WTC11 (cell line): ENCODE measurements around the gene GART. TPM values are rescaled to one million over a fixed set of nuclear protein-coding genes. Genes with fewer than 3 reads are reported as not detected.

ENCODE experiments used
- ATAC-seq: fragments of 200-7000 bp; cut with Tn5 transposase; 2 replicates; pipeline ENCODE4 v1.10.0; 2021; ENCODE audit warnings: mild to moderate bottlenecking, moderate library complexity
- CTCF ChIA-PET: fragments of 300-600 bp; sonication (Branson Sonifier 250); formaldehyde crosslinking; loops from one replicate; lab custom pipeline; 2021; ENCODE audit warnings: antibody characterized with exemption; lab: Charles Lee
- POLR2A ChIA-PET: fragments of 350-600 bp; sonication (Branson Sonifier 250); formaldehyde crosslinking; loops from one replicate; lab custom pipeline; 2021; ENCODE audit warnings: antibody characterized with exemption; lab: Charles Lee
- DNase-seq: peaks from one replicate; pipeline ENCODE4 v3.0.0; 2021; ENCODE audit warnings: low spot score
- H3K27ac Mint-ChIP-seq: 2 replicates; pipeline ENCODE4 v1.8.0; 2021; ENCODE audit warnings: mixed read lengths
- H3K27me3 Mint-ChIP-seq: 2 replicates; pipeline ENCODE4 v1.8.0; 2021; ENCODE audit warnings: low read depth, mild to moderate bottlenecking, moderate library complexity, mixed read lengths
- H3K36me3 Mint-ChIP-seq: 2 replicates; pipeline ENCODE4 v1.8.0; 2021; ENCODE audit warnings: mixed read lengths
- H3K4me1 Mint-ChIP-seq: 2 replicates; pipeline ENCODE4 v1.8.0; 2022; ENCODE audit warnings: mixed read lengths
- H3K4me3 Mint-ChIP-seq: 2 replicates; pipeline ENCODE4 v1.8.0; 2021; ENCODE audit warnings: mild to moderate bottlenecking, moderate library complexity, mixed read lengths
- H3K9me3 Mint-ChIP-seq: 2 replicates; pipeline ENCODE4 v1.8.0; 2021; ENCODE audit warnings: mixed read lengths
- ESRRA ChIP-seq: sonication (generic); formaldehyde crosslinking; IDR thresholded peaks from 2 replicates; pipeline ENCODE4 v1.8.1; 2022; ENCODE audit warnings: mild to moderate bottlenecking, missing genetic modification reagents, borderline replicate concordance
- JUN ChIP-seq: sonication (generic); formaldehyde crosslinking; IDR thresholded peaks from 2 replicates; pipeline ENCODE4 v1.8.0; 2023; ENCODE audit warnings: mild to moderate bottlenecking, missing genetic modification reagents
- MXD4 ChIP-seq: fragments of 250-450 bp; sonication (Bioruptor Pico); IDR thresholded peaks from 2 replicates; pipeline ENCODE4 v1.8.0; 2021; ENCODE audit warnings: mild to moderate bottlenecking, moderate library complexity, borderline replicate concordance
- MYBL2 ChIP-seq: sonication (generic); formaldehyde crosslinking; IDR thresholded peaks from 2 replicates; pipeline ENCODE4 v1.8.1; 2023; ENCODE audit warnings: mild to moderate bottlenecking, moderate library complexity, missing genetic modification reagents
- NFE2L1 ChIP-seq: sonication (generic); formaldehyde crosslinking; IDR thresholded peaks from 2 replicates; pipeline ENCODE4 v1.8.1; 2023; ENCODE audit warnings: missing genetic modification reagents
- RORB ChIP-seq: fragments of 250-450 bp; sonication (Bioruptor Pico); IDR thresholded peaks from 2 replicates; pipeline ENCODE4 v1.9.0; 2021; ENCODE audit warnings: mild to moderate bottlenecking
- SMAD4 ChIP-seq: sonication (generic); formaldehyde crosslinking; IDR thresholded peaks from 2 replicates; pipeline ENCODE4 v1.8.0; 2022; ENCODE audit warnings: mild to moderate bottlenecking, missing genetic modification reagents
- TCF7 ChIP-seq: sonication (generic); formaldehyde crosslinking; IDR thresholded peaks from 2 replicates; pipeline ENCODE4 v1.8.0; 2022; ENCODE audit warnings: mild to moderate bottlenecking, low read depth, missing genetic modification reagents, moderate library complexity
- ZBTB21 ChIP-seq: sonication (generic); formaldehyde crosslinking; IDR thresholded peaks from 2 replicates; pipeline ENCODE4 v1.8.1; 2023; ENCODE audit warnings: mild to moderate bottlenecking, missing genetic modification reagents, borderline replicate concordance
- total RNA-seq: library from RNA; stranded (reverse); gene quantifications from 3 replicates; pipeline ENCODE4 v1.2.3, GENCODE V29; 2021
- TF ChIP-seq, protein P1 (sequence below): sonication (generic); formaldehyde crosslinking; IDR thresholded peaks from 2 replicates; pipeline ENCODE4 v1.8.0; 2023; ENCODE audit warnings: missing genetic modification reagents, mild to moderate bottlenecking, borderline replicate concordance
- TF ChIP-seq, protein P2 (sequence below): sonication (generic); formaldehyde crosslinking; IDR thresholded peaks from 2 replicates; pipeline ENCODE4 v1.8.1; 2023; ENCODE audit warnings: mild to moderate bottlenecking, missing genetic modification reagents, moderate library complexity
- TF ChIP-seq, protein P3 (sequence below): sonication (generic); formaldehyde crosslinking; IDR thresholded peaks from 2 replicates; pipeline ENCODE4 v1.8.1; 2022; ENCODE audit warnings: missing genetic modification reagents, borderline replicate concordance
- TF ChIP-seq, protein P4 (sequence below): fragments of 250-450 bp; sonication (Bioruptor Pico); IDR thresholded peaks from 2 replicates; pipeline ENCODE4 v1.8.0; 2021; ENCODE audit warnings: mild to moderate bottlenecking
- TF ChIP-seq, protein P5 (sequence below): fragments of 250-450 bp; sonication (Bioruptor Pico); IDR thresholded peaks from 2 replicates; pipeline ENCODE4 v1.9.0; 2021; ENCODE audit warnings: moderate library complexity, mild to moderate bottlenecking, inconsistent platforms, borderline replicate concordance
- TF ChIP-seq, protein P6 (sequence below): sonication (generic); formaldehyde crosslinking; IDR thresholded peaks from 2 replicates; pipeline ENCODE4 v1.8.0; 2023; ENCODE audit warnings: missing genetic modification reagents
- TF ChIP-seq, protein P7 (sequence below): fragments of 250-450 bp; sonication (Bioruptor Pico); IDR thresholded peaks from 2 replicates; pipeline ENCODE4 v1.9.0; 2021; ENCODE audit warnings: mild to moderate bottlenecking, borderline replicate concordance
- TF ChIP-seq, protein P8 (sequence below): sonication (generic); formaldehyde crosslinking; IDR thresholded peaks from 2 replicates; pipeline ENCODE4 v1.8.1; 2022; ENCODE audit warnings: low read depth, missing genetic modification reagents, borderline replicate concordance
- TF ChIP-seq, protein P9 (sequence below): sonication (generic); formaldehyde crosslinking; IDR thresholded peaks from 2 replicates; pipeline ENCODE4 v1.8.1; 2022; ENCODE audit warnings: low read depth, mild to moderate bottlenecking, moderate library complexity, missing genetic modification reagents, borderline replicate concordance
- TF ChIP-seq, protein P10 (sequence below): sonication (generic); formaldehyde crosslinking; IDR thresholded peaks from 2 replicates; pipeline ENCODE4 v1.8.0; 2022; ENCODE audit warnings: mild to moderate bottlenecking, missing genetic modification reagents

Gene GART
- total RNA-seq, 1 experiment from 2014 or later, result 223 TPM

DNA sequence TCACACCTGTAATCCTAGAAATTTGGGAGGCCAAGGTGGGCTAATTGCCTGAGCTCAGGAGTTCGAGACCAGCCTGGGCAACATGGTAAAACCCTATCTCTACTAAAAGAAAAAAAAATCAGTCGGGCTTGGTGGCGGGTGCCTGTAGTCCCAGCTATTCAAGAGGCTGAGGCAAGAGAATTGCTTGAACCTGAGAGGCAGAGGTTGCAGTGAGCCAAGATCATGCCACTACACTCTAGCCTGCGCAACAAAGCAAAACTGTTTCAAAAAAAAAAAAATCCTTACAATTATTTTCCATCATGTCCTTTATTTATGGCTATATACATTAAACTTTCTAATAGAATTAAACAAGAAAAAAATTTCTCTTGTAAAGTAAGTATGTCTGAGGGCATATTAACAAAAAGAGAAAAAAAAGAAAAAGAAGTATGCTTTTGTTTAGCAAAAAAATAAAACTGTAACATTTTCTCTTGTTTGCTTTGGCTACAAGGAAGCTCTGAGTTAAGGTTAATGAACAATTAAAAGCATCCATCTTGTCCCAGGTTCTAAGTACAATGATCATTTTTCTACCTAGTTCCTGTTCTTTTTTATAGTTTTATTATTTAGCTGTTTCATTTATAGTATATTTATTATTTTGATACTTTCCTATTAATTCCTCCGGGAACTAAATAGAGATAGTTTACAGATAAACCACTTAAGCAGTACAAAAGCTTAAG, 80.2 kb downstream of the GART start:
- ChIA-PET POLR2A (no interaction called here), CTCF (interaction anchor here (0.9 to 1.1 kb wide), 2 partner anchors 18 to 127 kb away, joined by 3 to 4 read pairs; partner anchors contain the start of genes DONSON and TMEM50B)
- DNase-seq, result no peak
- Mint-ChIP-seq H3K9me3 (no peaks in the 10 kb centered on the region), H3K4me1 (peaks cover 7% of the 10 kb centered on the region), H3K36me3 (0 out of 2 replicates have a peak, but pooled peaks cover 2% of the 10 kb centered on the region), H3K27ac (no peak overlapping the region), H3K4me3 (no peak overlapping the region), H3K27me3 (no peaks in the 10 kb centered on the region)
- no peak for ATAC-seq
- TF ChIP-seq, protein P1, sequence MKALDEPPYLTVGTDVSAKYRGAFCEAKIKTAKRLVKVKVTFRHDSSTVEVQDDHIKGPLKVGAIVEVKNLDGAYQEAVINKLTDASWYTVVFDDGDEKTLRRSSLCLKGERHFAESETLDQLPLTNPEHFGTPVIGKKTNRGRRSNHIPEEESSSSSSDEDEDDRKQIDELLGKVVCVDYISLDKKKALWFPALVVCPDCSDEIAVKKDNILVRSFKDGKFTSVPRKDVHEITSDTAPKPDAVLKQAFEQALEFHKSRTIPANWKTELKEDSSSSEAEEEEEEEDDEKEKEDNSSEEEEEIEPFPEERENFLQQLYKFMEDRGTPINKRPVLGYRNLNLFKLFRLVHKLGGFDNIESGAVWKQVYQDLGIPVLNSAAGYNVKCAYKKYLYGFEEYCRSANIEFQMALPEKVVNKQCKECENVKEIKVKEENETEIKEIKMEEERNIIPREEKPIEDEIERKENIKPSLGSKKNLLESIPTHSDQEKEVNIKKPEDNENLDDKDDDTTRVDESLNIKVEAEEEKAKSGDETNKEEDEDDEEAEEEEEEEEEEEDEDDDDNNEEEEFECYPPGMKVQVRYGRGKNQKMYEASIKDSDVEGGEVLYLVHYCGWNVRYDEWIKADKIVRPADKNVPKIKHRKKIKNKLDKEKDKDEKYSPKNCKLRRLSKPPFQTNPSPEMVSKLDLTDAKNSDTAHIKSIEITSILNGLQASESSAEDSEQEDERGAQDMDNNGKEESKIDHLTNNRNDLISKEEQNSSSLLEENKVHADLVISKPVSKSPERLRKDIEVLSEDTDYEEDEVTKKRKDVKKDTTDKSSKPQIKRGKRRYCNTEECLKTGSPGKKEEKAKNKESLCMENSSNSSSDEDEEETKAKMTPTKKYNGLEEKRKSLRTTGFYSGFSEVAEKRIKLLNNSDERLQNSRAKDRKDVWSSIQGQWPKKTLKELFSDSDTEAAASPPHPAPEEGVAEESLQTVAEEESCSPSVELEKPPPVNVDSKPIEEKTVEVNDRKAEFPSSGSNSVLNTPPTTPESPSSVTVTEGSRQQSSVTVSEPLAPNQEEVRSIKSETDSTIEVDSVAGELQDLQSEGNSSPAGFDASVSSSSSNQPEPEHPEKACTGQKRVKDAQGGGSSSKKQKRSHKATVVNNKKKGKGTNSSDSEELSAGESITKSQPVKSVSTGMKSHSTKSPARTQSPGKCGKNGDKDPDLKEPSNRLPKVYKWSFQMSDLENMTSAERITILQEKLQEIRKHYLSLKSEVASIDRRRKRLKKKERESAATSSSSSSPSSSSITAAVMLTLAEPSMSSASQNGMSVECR (CRISPR knock-in tag), result no peak
- TF ChIP-seq ZBTB21 (no peak), SMAD4 (CRISPR knock-in tag) (no peak), JUN (no peak), MXD4 (CRISPR knock-in tag) (no peak), ESRRA (CRISPR knock-in tag) (no peak), TCF7 (CRISPR knock-in tag) (no peak), NFE2L1 (CRISPR knock-in tag) (no peak), MYBL2 (CRISPR knock-in tag) (no peak), RORB (CRISPR knock-in tag) (no peak)
- TF ChIP-seq, protein P2, sequence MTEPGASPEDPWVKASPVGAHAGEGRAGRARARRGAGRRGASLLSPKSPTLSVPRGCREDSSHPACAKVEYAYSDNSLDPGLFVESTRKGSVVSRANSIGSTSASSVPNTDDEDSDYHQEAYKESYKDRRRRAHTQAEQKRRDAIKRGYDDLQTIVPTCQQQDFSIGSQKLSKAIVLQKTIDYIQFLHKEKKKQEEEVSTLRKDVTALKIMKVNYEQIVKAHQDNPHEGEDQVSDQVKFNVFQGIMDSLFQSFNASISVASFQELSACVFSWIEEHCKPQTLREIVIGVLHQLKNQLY, result no peak
- TF ChIP-seq, protein P3, sequence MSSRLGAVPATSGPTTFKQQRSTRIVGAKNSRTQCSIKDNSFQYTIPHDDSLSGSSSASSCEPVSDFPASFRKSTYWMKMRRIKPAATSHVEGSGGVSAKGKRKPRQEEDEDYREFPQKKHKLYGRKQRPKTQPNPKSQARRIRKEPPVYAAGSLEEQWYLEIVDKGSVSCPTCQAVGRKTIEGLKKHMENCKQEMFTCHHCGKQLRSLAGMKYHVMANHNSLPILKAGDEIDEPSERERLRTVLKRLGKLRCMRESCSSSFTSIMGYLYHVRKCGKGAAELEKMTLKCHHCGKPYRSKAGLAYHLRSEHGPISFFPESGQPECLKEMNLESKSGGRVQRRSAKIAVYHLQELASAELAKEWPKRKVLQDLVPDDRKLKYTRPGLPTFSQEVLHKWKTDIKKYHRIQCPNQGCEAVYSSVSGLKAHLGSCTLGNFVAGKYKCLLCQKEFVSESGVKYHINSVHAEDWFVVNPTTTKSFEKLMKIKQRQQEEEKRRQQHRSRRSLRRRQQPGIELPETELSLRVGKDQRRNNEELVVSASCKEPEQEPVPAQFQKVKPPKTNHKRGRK (CRISPR knock-in tag), result no peak
- TF ChIP-seq, protein P4, sequence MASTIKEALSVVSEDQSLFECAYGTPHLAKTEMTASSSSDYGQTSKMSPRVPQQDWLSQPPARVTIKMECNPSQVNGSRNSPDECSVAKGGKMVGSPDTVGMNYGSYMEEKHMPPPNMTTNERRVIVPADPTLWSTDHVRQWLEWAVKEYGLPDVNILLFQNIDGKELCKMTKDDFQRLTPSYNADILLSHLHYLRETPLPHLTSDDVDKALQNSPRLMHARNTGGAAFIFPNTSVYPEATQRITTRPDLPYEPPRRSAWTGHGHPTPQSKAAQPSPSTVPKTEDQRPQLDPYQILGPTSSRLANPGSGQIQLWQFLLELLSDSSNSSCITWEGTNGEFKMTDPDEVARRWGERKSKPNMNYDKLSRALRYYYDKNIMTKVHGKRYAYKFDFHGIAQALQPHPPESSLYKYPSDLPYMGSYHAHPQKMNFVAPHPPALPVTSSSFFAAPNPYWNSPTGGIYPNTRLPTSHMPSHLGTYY (CRISPR knock-in tag), result no peak
- TF ChIP-seq, protein P5, sequence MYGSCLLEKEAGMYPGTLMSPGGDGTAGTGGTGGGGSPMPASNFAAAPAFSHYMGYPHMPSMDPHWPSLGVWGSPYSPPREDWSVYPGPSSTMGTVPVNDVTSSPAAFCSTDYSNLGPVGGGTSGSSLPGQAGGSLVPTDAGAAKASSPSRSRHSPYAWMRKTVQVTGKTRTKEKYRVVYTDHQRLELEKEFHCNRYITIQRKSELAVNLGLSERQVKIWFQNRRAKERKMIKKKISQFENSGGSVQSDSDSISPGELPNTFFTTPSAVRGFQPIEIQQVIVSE, result no peak
- TF ChIP-seq, protein P6, sequence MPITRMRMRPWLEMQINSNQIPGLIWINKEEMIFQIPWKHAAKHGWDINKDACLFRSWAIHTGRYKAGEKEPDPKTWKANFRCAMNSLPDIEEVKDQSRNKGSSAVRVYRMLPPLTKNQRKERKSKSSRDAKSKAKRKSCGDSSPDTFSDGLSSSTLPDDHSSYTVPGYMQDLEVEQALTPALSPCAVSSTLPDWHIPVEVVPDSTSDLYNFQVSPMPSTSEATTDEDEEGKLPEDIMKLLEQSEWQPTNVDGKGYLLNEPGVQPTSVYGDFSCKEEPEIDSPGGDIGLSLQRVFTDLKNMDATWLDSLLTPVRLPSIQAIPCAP, result no peak
- TF ChIP-seq, protein P7, sequence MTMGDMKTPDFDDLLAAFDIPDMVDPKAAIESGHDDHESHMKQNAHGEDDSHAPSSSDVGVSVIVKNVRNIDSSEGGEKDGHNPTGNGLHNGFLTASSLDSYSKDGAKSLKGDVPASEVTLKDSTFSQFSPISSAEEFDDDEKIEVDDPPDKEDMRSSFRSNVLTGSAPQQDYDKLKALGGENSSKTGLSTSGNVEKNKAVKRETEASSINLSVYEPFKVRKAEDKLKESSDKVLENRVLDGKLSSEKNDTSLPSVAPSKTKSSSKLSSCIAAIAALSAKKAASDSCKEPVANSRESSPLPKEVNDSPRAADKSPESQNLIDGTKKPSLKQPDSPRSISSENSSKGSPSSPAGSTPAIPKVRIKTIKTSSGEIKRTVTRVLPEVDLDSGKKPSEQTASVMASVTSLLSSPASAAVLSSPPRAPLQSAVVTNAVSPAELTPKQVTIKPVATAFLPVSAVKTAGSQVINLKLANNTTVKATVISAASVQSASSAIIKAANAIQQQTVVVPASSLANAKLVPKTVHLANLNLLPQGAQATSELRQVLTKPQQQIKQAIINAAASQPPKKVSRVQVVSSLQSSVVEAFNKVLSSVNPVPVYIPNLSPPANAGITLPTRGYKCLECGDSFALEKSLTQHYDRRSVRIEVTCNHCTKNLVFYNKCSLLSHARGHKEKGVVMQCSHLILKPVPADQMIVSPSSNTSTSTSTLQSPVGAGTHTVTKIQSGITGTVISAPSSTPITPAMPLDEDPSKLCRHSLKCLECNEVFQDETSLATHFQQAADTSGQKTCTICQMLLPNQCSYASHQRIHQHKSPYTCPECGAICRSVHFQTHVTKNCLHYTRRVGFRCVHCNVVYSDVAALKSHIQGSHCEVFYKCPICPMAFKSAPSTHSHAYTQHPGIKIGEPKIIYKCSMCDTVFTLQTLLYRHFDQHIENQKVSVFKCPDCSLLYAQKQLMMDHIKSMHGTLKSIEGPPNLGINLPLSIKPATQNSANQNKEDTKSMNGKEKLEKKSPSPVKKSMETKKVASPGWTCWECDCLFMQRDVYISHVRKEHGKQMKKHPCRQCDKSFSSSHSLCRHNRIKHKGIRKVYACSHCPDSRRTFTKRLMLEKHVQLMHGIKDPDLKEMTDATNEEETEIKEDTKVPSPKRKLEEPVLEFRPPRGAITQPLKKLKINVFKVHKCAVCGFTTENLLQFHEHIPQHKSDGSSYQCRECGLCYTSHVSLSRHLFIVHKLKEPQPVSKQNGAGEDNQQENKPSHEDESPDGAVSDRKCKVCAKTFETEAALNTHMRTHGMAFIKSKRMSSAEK (CRISPR knock-in tag), result no peak
- TF ChIP-seq, protein P8, sequence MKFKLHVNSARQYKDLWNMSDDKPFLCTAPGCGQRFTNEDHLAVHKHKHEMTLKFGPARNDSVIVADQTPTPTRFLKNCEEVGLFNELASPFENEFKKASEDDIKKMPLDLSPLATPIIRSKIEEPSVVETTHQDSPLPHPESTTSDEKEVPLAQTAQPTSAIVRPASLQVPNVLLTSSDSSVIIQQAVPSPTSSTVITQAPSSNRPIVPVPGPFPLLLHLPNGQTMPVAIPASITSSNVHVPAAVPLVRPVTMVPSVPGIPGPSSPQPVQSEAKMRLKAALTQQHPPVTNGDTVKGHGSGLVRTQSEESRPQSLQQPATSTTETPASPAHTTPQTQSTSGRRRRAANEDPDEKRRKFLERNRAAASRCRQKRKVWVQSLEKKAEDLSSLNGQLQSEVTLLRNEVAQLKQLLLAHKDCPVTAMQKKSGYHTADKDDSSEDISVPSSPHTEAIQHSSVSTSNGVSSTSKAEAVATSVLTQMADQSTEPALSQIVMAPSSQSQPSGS (CRISPR knock-in tag), result no peak
- TF ChIP-seq, protein P9, sequence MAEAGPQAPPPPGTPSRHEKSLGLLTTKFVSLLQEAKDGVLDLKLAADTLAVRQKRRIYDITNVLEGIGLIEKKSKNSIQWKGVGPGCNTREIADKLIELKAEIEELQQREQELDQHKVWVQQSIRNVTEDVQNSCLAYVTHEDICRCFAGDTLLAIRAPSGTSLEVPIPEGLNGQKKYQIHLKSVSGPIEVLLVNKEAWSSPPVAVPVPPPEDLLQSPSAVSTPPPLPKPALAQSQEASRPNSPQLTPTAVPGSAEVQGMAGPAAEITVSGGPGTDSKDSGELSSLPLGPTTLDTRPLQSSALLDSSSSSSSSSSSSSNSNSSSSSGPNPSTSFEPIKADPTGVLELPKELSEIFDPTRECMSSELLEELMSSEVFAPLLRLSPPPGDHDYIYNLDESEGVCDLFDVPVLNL (CRISPR knock-in tag), result no peak
- TF ChIP-seq, protein P10, sequence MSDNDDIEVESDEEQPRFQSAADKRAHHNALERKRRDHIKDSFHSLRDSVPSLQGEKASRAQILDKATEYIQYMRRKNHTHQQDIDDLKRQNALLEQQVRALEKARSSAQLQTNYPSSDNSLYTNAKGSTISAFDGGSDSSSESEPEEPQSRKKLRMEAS, result no peak
